ENCODE data around the gene STOML1.
A peak's percentile ranks its signal among the peaks of the same experiment; 100 is the strongest.

STOML1 gene

DNA sequence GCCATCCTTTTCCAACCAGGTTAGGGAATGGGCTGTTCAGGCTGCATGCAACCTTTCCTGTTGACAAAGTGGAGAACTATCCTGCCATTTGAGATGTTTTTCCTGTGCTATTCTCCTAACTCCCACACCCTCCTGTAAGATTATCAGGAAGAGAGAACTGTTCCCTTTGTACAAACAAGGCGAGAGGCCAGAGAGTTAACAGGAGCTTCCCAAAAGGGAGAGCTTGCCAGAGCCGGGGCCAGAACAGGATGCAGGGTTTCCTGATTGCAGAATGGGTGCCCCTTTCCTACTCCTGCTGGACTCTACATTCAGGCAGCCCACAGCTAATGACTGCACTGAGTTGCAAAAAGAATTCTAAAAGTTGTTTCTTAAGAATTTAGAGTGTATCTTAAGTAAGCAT, 19.5 kb upstream of the STOML1 start:
- Histone ChIP-seq H3K4me3 (ENCODE audit: low read length, poor library complexity, severe bottlenecking) (no peak overlapping the region), H4K20me1 (ENCODE audit: insufficient read depth, low read length, poor library complexity, severe bottlenecking) (peaks cover 38% of the 10 kb centered on the region), H3K9me3 (ENCODE audit: insufficient read depth, low read depth, low read length) (no peaks in the 10 kb centered on the region), H2AFZ (ENCODE audit: low read length) (no peak overlapping the region), H3K4me2 (ENCODE audit: low read depth, low read length, poor library complexity, severe bottlenecking) (peak overlapping the region; percentile 1), H3K9me2 (replicated peaks; ENCODE audit: low read depth, low read length) (no peaks in the 10 kb centered on the region), H3F3A (ENCODE audit: low read depth) (no peaks in the 10 kb centered on the region), H3K9ac (ENCODE audit: low read depth, low read length, poor library complexity, severe bottlenecking) (no peak overlapping the region), H3K27me3 (ENCODE audit: insufficient read depth, low read length, poor library complexity, severe bottlenecking) (no peaks in the 10 kb centered on the region), H3K36me3 (ENCODE audit: insufficient read depth, low read length) (peaks cover 68% of the 10 kb centered on the region), H3K79me2 (ENCODE audit: insufficient read depth, low read length) (peaks cover 91% of the 10 kb centered on the region), H3K4me1 (ENCODE audit: insufficient read depth, low read length, poor library complexity, severe bottlenecking) (peaks cover 23% of the 10 kb centered on the region)
- TF ChIP-seq CTCF (conservative IDR thresholded peaks at IDR 0.05; ENCODE audit: low read length), result no peak
- TF ChIP-seq EZH2phosphoT487 (IDR thresholded peaks at IDR 0.05; ENCODE audit: borderline replicate concordance), result no peak

DNA sequence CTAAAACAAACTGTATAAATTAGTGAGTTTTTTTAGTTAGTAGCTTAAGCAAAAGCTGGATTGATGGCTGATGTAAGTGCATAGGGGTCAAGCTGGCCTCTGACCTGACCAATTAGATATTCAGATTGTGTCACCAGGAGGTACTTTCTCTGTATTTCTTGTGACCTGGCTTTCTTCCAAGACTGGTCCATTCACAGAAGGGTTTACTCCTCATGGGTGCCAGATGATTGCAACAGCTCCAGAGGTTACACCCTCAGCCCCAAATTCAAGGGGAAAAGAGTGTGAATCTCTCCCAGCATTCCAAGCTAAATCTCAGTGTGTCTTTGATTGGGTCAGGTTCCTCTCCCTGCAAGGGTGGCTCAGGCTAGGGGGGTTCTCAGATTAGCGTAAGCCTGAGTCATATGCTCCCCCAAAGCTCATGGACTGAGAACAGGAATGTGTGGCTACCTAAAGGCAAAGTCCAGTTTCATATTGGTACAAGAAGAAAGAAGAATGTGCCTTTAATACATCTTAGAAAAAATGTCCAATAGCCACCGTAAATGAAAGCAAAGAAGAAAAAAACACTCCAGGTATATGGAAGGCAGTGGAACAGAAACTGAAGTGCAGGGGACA, 18.9 kb upstream of the STOML1 start:
- Histone ChIP-seq H3K9me3 (ENCODE audit: insufficient read depth, low read depth, low read length) (no peaks in the 10 kb centered on the region), H3K79me2 (ENCODE audit: insufficient read depth, low read length) (peaks cover 97% of the 10 kb centered on the region), H3K4me1 (ENCODE audit: insufficient read depth, low read length, poor library complexity, severe bottlenecking) (peaks cover 23% of the 10 kb centered on the region), H3K9me2 (replicated peaks; ENCODE audit: low read depth, low read length) (no peaks in the 10 kb centered on the region), H3F3A (ENCODE audit: low read depth) (no peaks in the 10 kb centered on the region), H2AFZ (ENCODE audit: low read length) (no peak overlapping the region), H3K27me3 (ENCODE audit: insufficient read depth, low read length, poor library complexity, severe bottlenecking) (no peaks in the 10 kb centered on the region), H3K4me3 (ENCODE audit: low read length, poor library complexity, severe bottlenecking) (no peak overlapping the region), H3K36me3 (ENCODE audit: insufficient read depth, low read length) (peaks cover 70% of the 10 kb centered on the region; the same call in 1 of the 2 replicates), H3K9ac (ENCODE audit: low read depth, low read length, poor library complexity, severe bottlenecking) (no peak overlapping the region), H4K20me1 (ENCODE audit: insufficient read depth, low read length, poor library complexity, severe bottlenecking) (peaks cover 38% of the 10 kb centered on the region), H3K4me2 (ENCODE audit: low read depth, low read length, poor library complexity, severe bottlenecking) (peak overlapping the region; percentile 1)
- TF ChIP-seq CTCF (conservative IDR thresholded peaks at IDR 0.05; ENCODE audit: low read length) (no peak), EZH2phosphoT487 (IDR thresholded peaks at IDR 0.05; ENCODE audit: borderline replicate concordance) (no peak)

- TF ChIP-seq CTCF (conservative IDR thresholded peaks at IDR 0.05; ENCODE audit: low read length) (no peak), EZH2phosphoT487 (IDR thresholded peaks at IDR 0.05; ENCODE audit: borderline replicate concordance) (no peak)
- H3K36me3 ChIP-seq (ENCODE audit: insufficient read depth, low read length), result peaks cover 70% of the 10 kb centered on the region; the same call in 1 of the 2 replicates
- H3K9me3 ChIP-seq (ENCODE audit: insufficient read depth, low read depth, low read length), result 0 out of 2 replicates have a peak, but pooled peaks cover 2% of the 10 kb centered on the region
- H3K79me2 ChIP-seq (ENCODE audit: insufficient read depth, low read length), result peaks cover 97% of the 10 kb centered on the region
- peaks cover 30% of the 10 kb centered on the region for H4K20me1 ChIP-seq (ENCODE audit: insufficient read depth, low read length, poor library complexity, severe bottlenecking)
- H3K4me3 ChIP-seq (ENCODE audit: low read length, poor library complexity, severe bottlenecking), result no peak overlapping the region
- no peak overlapping the region for H2AFZ ChIP-seq (ENCODE audit: low read length)
- peak overlapping the region; percentile 23 for H3K4me2 ChIP-seq (ENCODE audit: low read depth, low read length, poor library complexity, severe bottlenecking)
- no peak overlapping the region for H3K9ac ChIP-seq (ENCODE audit: low read depth, low read length, poor library complexity, severe bottlenecking)
- H3K9me2 ChIP-seq (replicated peaks; ENCODE audit: low read depth, low read length), result no peaks in the 10 kb centered on the region
- H3F3A ChIP-seq (ENCODE audit: low read depth), result no peaks in the 10 kb centered on the region
- H3K4me1 ChIP-seq (ENCODE audit: insufficient read depth, low read length, poor library complexity, severe bottlenecking), result peaks cover 23% of the 10 kb centered on the region
- H3K27me3 ChIP-seq (ENCODE audit: insufficient read depth, low read length, poor library complexity, severe bottlenecking), result no peaks in the 10 kb centered on the region
These were observed 16.8 kb upstream of the STOML1 start for GRCh38 chr15:74008901-74009300.
